AG04449 (cell line): Measurements from ENCODE around the gene ACTL9.

ENCODE experiments used
- CTCF ChIA-PET: fragments of 350-600 bp; formaldehyde crosslinking; extraction: SDS; loops from one replicate; lab custom pipeline; 2021; ENCODE audit warnings: antibody characterized with exemption; lab: Yijun Ruan, JAX
- POLR2A ChIA-PET: fragments of 400-600, 350-600 bp; formaldehyde crosslinking; extraction: SDS; loops from one replicate; lab custom pipeline; 2020; ENCODE audit warnings: antibody characterized with exemption, inconsistent platforms; lab: Yijun Ruan, JAX
- DNase-seq: peaks from one replicate; pipeline ENCODE4 v3.0.0-alpha.2; 2010; ENCODE audit warnings: low read depth, low spot score
- H3K4me3 ChIP-seq: 2 replicates; pipeline ENCODE4 v1.5.1; 2011; ENCODE audit warnings: low read depth, mild to moderate bottlenecking, control low read depth, low read length
- TF ChIP-seq, protein P1 (sequence below): IDR thresholded peaks from one replicate; pipeline ENCODE4 v1.5.1; 2011; ENCODE audit warnings: mild to moderate bottlenecking, moderate library complexity, low read length, control low read depth, inconsistent platforms; ENCODE audit not compliant: insufficient read depth; ENCODE audit errors: missing control alignments

The ACTL9 gene

DNA sequence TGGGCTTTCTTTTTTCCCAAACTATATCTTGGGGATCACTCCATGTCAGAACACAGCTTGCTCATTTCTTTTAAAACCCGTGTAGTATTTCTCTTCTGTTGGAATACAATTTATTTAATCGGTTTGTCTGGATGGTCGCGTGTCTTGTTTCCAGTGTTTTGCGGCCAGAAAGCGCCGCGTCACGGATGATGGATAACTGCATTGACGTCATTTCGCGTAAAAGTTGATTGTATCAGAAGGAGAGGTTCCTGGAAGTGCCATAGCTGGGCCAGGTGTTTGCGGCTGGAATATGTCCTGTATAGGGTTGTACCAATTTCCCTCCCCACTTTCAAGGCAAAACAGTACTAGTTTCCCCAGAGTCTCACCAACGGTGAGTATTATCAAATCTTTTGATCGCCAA is 9.7 kb downstream of the ACTL9 start:
- no peak overlapping the region for H3K4me3 ChIP-seq

DNA sequence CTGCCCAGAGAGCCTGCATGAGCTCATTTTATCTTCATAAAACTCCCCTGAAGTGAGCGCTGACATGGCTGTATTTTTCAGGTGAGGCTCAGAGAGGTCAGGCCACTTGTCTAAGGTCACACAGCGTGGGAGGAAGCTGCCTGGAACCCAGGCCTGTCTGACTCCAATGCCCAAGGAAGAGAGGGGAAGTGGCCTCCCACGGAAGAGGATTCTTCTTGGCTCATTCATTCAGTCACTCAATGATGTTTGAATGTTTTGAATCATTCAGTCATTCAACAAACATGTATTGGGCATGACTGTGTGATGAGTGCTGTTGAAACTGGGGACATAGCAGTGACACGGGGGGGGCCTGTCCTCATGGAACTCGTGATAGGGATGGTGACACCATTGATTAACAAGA is 12.0 kb downstream of the ACTL9 start:
- POLR2A ChIA-PET: no interaction called here
- TF ChIP-seq, protein P1, sequence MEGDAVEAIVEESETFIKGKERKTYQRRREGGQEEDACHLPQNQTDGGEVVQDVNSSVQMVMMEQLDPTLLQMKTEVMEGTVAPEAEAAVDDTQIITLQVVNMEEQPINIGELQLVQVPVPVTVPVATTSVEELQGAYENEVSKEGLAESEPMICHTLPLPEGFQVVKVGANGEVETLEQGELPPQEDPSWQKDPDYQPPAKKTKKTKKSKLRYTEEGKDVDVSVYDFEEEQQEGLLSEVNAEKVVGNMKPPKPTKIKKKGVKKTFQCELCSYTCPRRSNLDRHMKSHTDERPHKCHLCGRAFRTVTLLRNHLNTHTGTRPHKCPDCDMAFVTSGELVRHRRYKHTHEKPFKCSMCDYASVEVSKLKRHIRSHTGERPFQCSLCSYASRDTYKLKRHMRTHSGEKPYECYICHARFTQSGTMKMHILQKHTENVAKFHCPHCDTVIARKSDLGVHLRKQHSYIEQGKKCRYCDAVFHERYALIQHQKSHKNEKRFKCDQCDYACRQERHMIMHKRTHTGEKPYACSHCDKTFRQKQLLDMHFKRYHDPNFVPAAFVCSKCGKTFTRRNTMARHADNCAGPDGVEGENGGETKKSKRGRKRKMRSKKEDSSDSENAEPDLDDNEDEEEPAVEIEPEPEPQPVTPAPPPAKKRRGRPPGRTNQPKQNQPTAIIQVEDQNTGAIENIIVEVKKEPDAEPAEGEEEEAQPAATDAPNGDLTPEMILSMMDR: no peak
- H3K4me3 ChIP-seq: no peak overlapping the region
- DNase-seq: no peak
- CTCF ChIA-PET: no interaction called here

More for the DNA sequence above, 9.7 kb downstream of the ACTL9 start:
- no peak for DNase-seq
- ChIA-PET CTCF (interaction anchor here (0.8 kb wide), 1 partner anchor 33 kb away, joined by 3 read pairs; no protein-coding TSS in a partner anchor), POLR2A (no interaction called here)
- TF ChIP-seq, protein P1: no peak

DNA sequence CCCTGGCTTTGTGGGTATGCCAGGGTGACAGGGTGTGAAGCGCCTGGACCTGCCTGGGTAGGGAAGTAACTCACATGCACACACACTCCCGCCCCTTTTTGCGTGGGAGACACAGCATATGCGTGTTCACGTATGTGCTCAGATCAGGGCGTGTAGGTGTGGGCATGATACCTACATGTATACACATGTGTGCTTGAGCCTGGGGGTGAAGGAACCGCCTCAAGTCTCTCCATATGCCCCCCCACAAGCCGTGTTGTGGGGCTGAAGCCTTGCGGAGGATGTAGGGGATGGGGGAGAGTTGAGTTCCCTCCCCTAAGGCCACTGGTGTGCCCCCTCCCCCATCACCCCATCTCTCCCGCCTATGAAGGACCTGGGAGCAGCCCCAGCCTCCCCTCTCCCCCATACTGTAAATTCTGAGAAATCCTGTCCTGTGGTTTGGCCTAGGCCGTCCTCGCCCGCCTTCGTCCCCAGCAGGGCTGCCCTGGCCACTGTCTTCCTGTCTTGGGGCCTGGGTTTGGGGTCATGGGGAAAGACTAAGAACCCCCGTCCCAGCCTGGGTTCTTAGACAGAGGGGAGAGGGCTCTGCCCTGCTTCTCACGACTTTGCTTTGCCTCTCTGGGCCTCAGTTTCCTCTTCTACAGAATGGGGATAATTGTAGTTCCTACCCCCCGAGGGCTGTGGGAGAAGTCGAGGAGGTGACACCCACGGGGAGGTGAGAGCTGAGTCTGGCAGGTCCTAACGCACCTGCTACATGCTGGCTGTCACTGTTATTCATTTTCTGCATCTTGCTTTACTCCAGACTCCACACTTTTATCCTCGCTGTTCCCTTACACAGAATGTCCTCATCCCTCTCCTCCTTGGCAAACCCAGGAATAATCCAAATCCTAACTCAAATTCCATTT is 14.3 kb downstream of the ACTL9 start:
- no peak overlapping the region for H3K4me3 ChIP-seq
- DNase-seq: no peak
- ChIA-PET CTCF (no interaction called here), POLR2A (no interaction called here)
- TF ChIP-seq, protein P1: no peak

DNA sequence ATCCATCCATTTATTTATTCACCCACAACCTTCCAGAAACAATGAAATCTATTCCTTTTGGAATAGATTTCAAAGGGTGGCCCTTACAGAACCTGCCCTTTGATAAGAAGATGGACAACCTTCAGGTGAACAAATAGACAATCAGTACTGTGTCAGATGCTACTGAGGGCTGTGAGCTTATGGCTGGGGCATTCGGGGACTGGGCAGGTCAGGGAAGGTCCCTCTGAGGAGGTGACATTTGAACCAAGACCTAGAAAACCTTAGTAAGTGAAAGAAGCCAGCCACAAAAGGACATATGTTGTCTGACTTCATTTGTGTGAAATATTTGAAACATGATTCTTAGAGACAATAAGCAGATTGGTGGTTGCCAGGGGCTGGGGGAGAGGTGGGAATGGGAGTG is 15.7 kb downstream of the ACTL9 start:
- ChIA-PET CTCF (no interaction called here), POLR2A (no interaction called here)
- H3K4me3 ChIP-seq: no peak overlapping the region
- TF ChIP-seq, protein P1: no peak
- no peak for DNase-seq

DNA sequence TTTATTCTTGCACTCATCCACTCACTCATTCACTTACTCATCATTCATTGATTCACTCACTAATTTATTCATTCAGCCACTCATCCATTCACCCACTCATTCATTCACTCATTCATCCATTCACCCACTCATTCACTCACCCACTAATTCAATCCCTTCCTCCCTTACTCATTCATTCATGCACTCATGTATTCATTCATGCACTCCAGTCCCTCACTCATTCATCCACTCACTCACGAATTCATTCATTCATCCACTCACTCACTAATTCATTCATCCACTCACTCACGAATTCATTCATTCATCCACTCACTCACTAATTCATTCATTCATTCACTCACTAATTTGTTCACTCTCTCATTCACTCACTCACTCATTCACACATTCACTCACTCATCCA is 16.1 kb downstream of the ACTL9 start:
- POLR2A ChIA-PET: no interaction called here
- DNase-seq: no peak
- no peak overlapping the region for H3K4me3 ChIP-seq
- TF ChIP-seq, protein P1: no peak
- CTCF ChIA-PET: no interaction called here

DNA sequence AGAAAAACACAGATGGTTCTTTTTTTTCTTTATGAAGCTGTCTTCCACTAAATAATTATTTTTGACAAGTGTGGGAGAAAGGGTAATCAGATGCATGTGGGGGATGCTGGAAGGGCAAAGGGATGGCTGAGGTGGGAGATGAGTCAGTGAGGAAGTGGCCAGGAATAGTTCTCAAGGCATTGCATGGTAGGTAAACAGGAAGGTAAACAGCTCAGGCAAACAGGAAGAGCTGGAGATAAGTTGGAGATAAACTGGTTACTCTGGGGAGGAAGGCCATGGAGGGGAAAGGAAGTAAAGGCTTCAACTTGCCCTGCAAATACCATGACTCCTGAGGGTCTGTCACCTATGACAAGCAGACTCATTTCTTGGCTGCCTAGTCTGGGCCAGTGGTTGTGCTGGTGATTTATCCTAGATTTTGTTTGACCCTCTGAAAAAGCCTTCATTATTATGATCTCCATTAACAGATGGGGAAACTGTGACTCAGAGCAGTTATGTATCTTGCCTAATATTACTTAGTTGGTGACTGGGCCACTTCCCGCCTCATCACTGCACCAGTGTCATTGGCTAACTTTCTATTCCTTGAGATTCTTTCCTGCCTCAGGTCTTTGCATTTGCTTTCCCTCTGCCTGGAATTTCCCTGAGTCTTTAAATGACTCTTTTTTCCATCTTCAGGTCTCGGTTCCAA is 17.1 kb downstream of the ACTL9 start:
- POLR2A ChIA-PET: no interaction called here
- TF ChIP-seq, protein P1: no peak
- H3K4me3 ChIP-seq: no peak overlapping the region
- DNase-seq: no peak
- CTCF ChIA-PET: no interaction called here
